GM12891 (cell line): ENCODE measurements around the gene IPPK.

ENCODE experiments used
- PAX5 ChIP-seq: IDR thresholded peaks from 2 replicates; pipeline ENCODE4 v1.6.1; 2011; ENCODE audit warnings: low read length, moderate library complexity, mild to moderate bottlenecking; ENCODE audit not compliant: insufficient read depth, severe bottlenecking
- POLR2A ChIP-seq: IDR thresholded peaks from 2 replicates; pipeline ENCODE4 v1.6.1; 2011; ENCODE audit warnings: low read depth, low read length, control low read depth
- POLR2AphosphoS5 ChIP-seq: IDR thresholded peaks from 2 replicates; pipeline ENCODE4 v1.6.1; 2011; ENCODE audit warnings: low read depth, low read length, control low read depth
- TAF1 ChIP-seq: IDR thresholded peaks from 2 replicates; pipeline ENCODE4 v1.6.1; 2011; ENCODE audit warnings: low read depth, low read length, control low read depth

- no peak for TF ChIP-seq POLR2A
- no peak for TF ChIP-seq TAF1
- TF ChIP-seq POLR2AphosphoS5: no peak
- TF ChIP-seq PAX5: no peak
Measured at GRCh38 chr9:92612292-92612691, 57.6 kb downstream of the IPPK start.
